A673 (cell line): Measurements from ENCODE around the gene SGMS1.

ENCODE experiments used
- EZH2 ChIP-seq: fragments of 200-600 bp; sonication (generic); IDR thresholded peaks from 2 replicates; pipeline ENCODE4 v1.6.1; 2017; ENCODE audit warnings: borderline replicate concordance, low read depth, mild to moderate bottlenecking, mixed read lengths, antibody characterized with exemption, low read length; ENCODE audit not compliant: poor library complexity, severe bottlenecking
- TF ChIP-seq, protein P1 (sequence below): fragments of 300-800, 200-600 bp; sonication (generic); conservative IDR thresholded peaks from 2 replicates; pipeline ENCODE4 v1.5.1; 2017; ENCODE audit warnings: low read depth, mild to moderate bottlenecking, antibody characterized with exemption, low read length, moderate library complexity, mixed read lengths

DNA sequence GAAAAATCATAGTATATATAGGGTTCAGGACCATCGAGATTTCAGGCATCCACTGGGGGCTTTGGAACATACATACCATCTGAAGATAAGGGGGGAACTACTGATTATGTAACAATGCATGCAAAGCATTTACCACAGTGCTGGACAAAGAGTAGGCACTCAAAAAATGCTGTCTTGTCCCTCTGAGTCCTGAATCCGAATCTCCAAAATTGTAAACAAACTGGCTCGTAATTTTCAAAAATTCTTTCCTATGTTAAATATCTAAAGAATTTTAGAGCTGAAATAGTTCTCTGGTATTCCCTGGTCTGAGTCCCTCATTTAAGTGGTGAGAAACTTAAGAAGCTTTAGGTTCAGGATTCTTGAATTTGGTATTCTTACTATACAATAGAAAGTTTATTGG lies 204.7 kb downstream of the SGMS1 start:
- TF ChIP-seq, protein P1, sequence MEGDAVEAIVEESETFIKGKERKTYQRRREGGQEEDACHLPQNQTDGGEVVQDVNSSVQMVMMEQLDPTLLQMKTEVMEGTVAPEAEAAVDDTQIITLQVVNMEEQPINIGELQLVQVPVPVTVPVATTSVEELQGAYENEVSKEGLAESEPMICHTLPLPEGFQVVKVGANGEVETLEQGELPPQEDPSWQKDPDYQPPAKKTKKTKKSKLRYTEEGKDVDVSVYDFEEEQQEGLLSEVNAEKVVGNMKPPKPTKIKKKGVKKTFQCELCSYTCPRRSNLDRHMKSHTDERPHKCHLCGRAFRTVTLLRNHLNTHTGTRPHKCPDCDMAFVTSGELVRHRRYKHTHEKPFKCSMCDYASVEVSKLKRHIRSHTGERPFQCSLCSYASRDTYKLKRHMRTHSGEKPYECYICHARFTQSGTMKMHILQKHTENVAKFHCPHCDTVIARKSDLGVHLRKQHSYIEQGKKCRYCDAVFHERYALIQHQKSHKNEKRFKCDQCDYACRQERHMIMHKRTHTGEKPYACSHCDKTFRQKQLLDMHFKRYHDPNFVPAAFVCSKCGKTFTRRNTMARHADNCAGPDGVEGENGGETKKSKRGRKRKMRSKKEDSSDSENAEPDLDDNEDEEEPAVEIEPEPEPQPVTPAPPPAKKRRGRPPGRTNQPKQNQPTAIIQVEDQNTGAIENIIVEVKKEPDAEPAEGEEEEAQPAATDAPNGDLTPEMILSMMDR = no peak
- no peak for TF ChIP-seq EZH2
